Measurements from ENCODE around the gene TBC1D22A.

The TBC1D22A gene

GRCh38 chr22:46855681-46856080 lies 93.2 kb downstream of the TBC1D22A start:
- no peak overlapping the region for H3K4me3 ChIP-seq (replicated peaks in 1 of 2; ENCODE audit: low read depth in 2 of 2, low read length in 2 of 2)
- no peak for DNase-seq (ENCODE audit: low read depth in 2 of 2)
- no peak for TF ChIP-seq CTCF (IDR thresholded peaks at IDR 0.05; ENCODE audit: low read depth, low read length)

- no peak for DNase-seq (ENCODE audit: low read depth in 2 of 2)
- no peak overlapping the region for H3K4me3 ChIP-seq (replicated peaks in 1 of 2; ENCODE audit: low read depth in 2 of 2, low read length in 2 of 2)
- no peak for TF ChIP-seq CTCF (IDR thresholded peaks at IDR 0.05; ENCODE audit: low read depth, low read length)
Observed at GRCh38 chr22:46856661-46857060, 94.2 kb downstream of the TBC1D22A start.

- DNase-seq (ENCODE audit: low read depth in 2 of 2) = no peak
- TF ChIP-seq CTCF (IDR thresholded peaks at IDR 0.05; ENCODE audit: low read depth, low read length) = no peak
Observed at GRCh38 chr22:46857142-46857884, 94.9 kb downstream of the TBC1D22A start.

GRCh38 chr22:46857885-46858143 lies 95.4 kb downstream of the TBC1D22A start:
- H3K4me3 ChIP-seq (replicated peaks in 1 of 2; ENCODE audit: low read depth in 2 of 2, low read length in 2 of 2) = no peak overlapping the region
- TF ChIP-seq CTCF (IDR thresholded peaks at IDR 0.05; ENCODE audit: low read depth, low read length) = no peak
- DNase-seq (ENCODE audit: low read depth in 2 of 2) = no peak

More at GRCh38 chr22:46857142-46857884, 94.9 kb downstream of the TBC1D22A start:
- H3K4me3 ChIP-seq (replicated peaks in 1 of 2; ENCODE audit: low read depth in 2 of 2, low read length in 2 of 2) = no peak overlapping the region

- DNase-seq (ENCODE audit: low read depth in 2 of 2) = no peak
- H3K4me3 ChIP-seq (replicated peaks in 1 of 2; ENCODE audit: low read depth in 2 of 2, low read length in 2 of 2) = no peak overlapping the region
- no peak for TF ChIP-seq CTCF (IDR thresholded peaks at IDR 0.05; ENCODE audit: low read depth, low read length)
Observed at GRCh38 chr22:46858181-46858771, 95.8 kb downstream of the TBC1D22A start.

GRCh38 chr22:46860562-46860961 lies 98.1 kb downstream of the TBC1D22A start:
- DNase-seq (ENCODE audit: low read depth in 2 of 2) = no peak
- TF ChIP-seq CTCF (IDR thresholded peaks at IDR 0.05; ENCODE audit: low read depth, low read length) = no peak

More at GRCh38 chr22:46860562-46860961, 98.1 kb downstream of the TBC1D22A start:
- no peak overlapping the region for H3K4me3 ChIP-seq (replicated peaks in 1 of 2; ENCODE audit: low read depth in 2 of 2, low read length in 2 of 2)
